Body of pancreas (tissue), 4 donors: ENCODE data around the gene RIMBP2.

Source experiments
- CTCF ChIP-seq, 7 experiments: fragments of 450-650 bp in 4 of 7; fragments of 200-600 bp in 3 of 7; sonication (generic) in 3 of 7; IDR thresholded peaks; one replicate each; pipeline ENCODE4 v1.5.1; 2016 to 2019; ENCODE audit warnings: antibody characterized with exemption in 7 of 7
- POLR2A ChIP-seq, 3 donors: fragments of 450-650 bp; IDR thresholded peaks; one replicate each; pipeline ENCODE4 v1.6.1; 2016; ENCODE audit warnings: antibody characterized with exemption in 3 of 3, mild to moderate bottlenecking in 2 of 3

GRCh38 chr12:130347588-130347987 lies 368.5 kb downstream of the RIMBP2 start:
- TF ChIP-seq POLR2A (IDR thresholded peaks at IDR 0.05) (no peak), CTCF (IDR thresholded peaks at IDR 0.05) (no peak)
